Mesothelial cell of epicardium (in vitro differentiated cells): Measurements from ENCODE around the gene PSMB3. TPM values are rescaled to one million over a fixed set of nuclear protein-coding genes. Genes with fewer than 3 reads are reported as not detected.
"Not testable (repeated sequence)": the region's sequence is repeated elsewhere in the genome, so short reads cannot be mapped to it uniquely, and the experiment has no call there.

Experiments used
- DNase-seq, 2 experiments: peaks; one replicate each; pipeline ENCODE4 v3.0.0; 2021; ENCODE audit warnings: low spot score in 2 of 2; ENCODE audit not compliant: unreplicated experiment in 2 of 2
- H3K27ac Mint-ChIP-seq: 2 replicates; pipeline ENCODE4 v1.8.0; 2021; ENCODE audit warnings: mixed read lengths
- H3K27me3 Mint-ChIP-seq: 2 replicates; pipeline ENCODE4 v1.8.0; 2021; ENCODE audit warnings: low read depth, mixed read lengths
- H3K36me3 Mint-ChIP-seq: 2 replicates; pipeline ENCODE4 v1.8.0; 2021; ENCODE audit warnings: mixed read lengths
- H3K4me1 Mint-ChIP-seq: 2 replicates; pipeline ENCODE4 v1.8.0; 2021; ENCODE audit warnings: mixed read lengths
- H3K4me3 Mint-ChIP-seq: 2 replicates; pipeline ENCODE4 v1.8.0; 2021; ENCODE audit warnings: mild to moderate bottlenecking, moderate library complexity, mixed read lengths
- H3K9me3 Mint-ChIP-seq: 2 replicates; pipeline ENCODE4 v1.8.0; 2021; ENCODE audit warnings: mixed read lengths
- total RNA-seq: library from RNA; stranded (reverse); gene quantifications from 3 replicates; pipeline ENCODE4 v1.2.1, GENCODE V29; 2021
- TF ChIP-seq, protein P1 (sequence below): fragments of 200-600 bp; sonication (generic); IDR thresholded peaks from one replicate; pipeline ENCODE4 v1.5.0; 2021; ENCODE audit warnings: antibody characterized with exemption; ENCODE audit not compliant: unreplicated experiment

The PSMB3 gene
- total RNA-seq, 1 donor from 2014 or later, result 115 TPM

DNA sequence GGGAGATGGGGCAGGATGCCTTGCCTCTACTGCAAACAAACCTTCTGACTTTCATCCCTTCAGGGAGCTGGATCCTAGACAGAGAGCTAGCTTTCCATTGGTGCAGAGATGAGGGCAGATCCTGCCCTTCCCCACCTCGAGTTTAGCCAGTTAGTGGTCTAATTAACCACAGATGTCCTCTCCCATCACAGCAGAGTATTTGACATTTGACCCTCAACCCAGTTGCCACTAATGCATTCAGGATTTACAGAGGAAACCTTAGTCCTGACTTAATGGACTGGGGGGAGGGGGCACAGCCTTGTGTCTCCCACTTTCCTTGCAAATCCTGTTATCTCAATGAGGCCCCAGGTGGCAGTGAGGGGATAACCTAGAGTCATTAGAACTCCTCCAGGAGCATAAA is 36.6 kb downstream of the PSMB3 start:
- Mint-ChIP-seq H3K4me1 (peaks cover 9% of the 10 kb centered on the region), H3K9me3 (no peaks in the 10 kb centered on the region), H3K36me3 (peaks cover 19% of the 10 kb centered on the region), H3K27ac (peak overlapping the region; percentile 72), H3K4me3 (no peak overlapping the region), H3K27me3 (no peaks in the 10 kb centered on the region)
- no peak for DNase-seq
- TF ChIP-seq, protein P1, sequence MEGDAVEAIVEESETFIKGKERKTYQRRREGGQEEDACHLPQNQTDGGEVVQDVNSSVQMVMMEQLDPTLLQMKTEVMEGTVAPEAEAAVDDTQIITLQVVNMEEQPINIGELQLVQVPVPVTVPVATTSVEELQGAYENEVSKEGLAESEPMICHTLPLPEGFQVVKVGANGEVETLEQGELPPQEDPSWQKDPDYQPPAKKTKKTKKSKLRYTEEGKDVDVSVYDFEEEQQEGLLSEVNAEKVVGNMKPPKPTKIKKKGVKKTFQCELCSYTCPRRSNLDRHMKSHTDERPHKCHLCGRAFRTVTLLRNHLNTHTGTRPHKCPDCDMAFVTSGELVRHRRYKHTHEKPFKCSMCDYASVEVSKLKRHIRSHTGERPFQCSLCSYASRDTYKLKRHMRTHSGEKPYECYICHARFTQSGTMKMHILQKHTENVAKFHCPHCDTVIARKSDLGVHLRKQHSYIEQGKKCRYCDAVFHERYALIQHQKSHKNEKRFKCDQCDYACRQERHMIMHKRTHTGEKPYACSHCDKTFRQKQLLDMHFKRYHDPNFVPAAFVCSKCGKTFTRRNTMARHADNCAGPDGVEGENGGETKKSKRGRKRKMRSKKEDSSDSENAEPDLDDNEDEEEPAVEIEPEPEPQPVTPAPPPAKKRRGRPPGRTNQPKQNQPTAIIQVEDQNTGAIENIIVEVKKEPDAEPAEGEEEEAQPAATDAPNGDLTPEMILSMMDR, result no peak

DNA sequence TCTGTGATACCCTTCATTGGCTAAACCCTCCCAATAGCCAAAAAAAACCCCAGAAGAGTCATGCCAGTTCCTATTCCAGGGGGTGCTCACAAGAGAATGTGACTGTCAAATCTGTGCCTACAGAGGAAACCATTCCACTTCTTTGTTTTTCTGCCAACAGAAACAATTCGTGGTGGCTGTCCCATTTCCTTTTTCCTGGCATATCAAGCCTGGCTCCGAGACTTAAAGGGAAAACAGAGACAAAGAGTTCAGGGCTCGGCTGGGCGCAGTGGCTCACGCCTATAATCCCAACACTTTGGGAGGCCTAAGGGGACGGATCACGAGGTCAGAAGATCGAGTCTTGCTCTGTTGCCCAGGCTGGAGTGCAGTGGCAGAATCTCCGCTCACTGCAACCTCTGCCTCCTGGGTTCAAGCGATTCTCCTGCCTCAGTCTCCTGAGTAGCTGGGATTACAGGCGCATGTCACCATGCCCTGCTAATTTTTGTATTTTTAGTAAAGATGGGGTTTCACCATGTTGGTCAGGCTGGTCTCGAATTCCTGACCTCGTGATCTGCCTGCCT is 37.7 kb downstream of the PSMB3 start:
- H3K27ac Mint-ChIP-seq, result peak overlapping the region; percentile 75
- not testable (repeated sequence) for H3K9me3 Mint-ChIP-seq

DNA sequence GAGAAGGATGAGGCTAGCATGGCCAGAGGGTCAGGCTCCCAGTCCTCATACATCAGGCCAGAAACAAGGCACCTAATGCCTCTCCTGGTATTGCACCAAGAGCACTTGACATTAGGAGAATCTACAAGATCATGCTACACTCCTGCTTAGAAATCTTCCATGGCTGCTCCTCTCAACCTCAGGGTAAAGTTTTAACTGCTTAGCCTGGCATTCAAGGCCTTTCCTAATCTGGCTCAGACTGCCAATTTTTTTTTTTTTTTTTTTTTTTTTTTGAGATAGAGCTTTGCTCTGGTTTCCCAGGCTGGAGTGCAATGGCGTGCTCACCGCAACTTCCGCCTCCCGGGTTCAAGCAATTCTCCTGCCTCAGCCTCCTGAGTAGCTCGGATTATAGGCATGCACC is 38.6 kb downstream of the PSMB3 start:
- no peak for DNase-seq
- H3K4me1 Mint-ChIP-seq, result peaks cover 9% of the 10 kb centered on the region
- TF ChIP-seq, protein P1, result no peak
- H3K27ac Mint-ChIP-seq, result peak overlapping the region; percentile 23
- no peaks in the 10 kb centered on the region for H3K27me3 Mint-ChIP-seq
- no peak overlapping the region for H3K4me3 Mint-ChIP-seq
- peaks cover 15% of the 10 kb centered on the region for H3K36me3 Mint-ChIP-seq
- H3K9me3 Mint-ChIP-seq, result no peaks in the 10 kb centered on the region

More for the DNA sequence above, 37.7 kb downstream of the PSMB3 start:
- H3K36me3 Mint-ChIP-seq, result peaks cover 18% of the 10 kb centered on the region
- H3K4me3 Mint-ChIP-seq, H3K4me1 Mint-ChIP-seq, H3K27me3 Mint-ChIP-seq, DNase-seq: not testable (repeated sequence)

DNA sequence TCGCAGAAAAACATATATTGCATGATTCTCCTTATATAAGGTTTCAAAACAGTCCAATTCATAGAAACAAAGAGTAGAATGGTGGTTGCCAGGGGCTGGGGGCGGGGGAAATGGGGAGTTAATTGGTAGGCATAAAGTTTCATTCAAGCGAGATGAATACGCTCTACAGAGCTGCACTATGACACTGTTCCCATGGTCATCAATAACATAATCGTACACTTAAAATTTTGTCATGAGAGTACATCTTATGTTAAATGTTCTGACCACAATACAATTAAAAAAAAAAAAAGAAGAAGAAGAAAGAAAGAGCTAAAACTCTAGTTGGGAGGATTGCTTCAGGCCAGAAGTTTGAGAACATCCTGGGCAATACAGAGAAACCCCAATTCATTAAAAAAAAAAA is 41.7 kb downstream of the PSMB3 start:
- H3K27ac Mint-ChIP-seq, result no peak overlapping the region
- H3K27me3 Mint-ChIP-seq, result no peaks in the 10 kb centered on the region
- peaks cover 17% of the 10 kb centered on the region for H3K36me3 Mint-ChIP-seq
- DNase-seq, result no peak
- H3K4me1 Mint-ChIP-seq, result peaks cover 32% of the 10 kb centered on the region
- no peaks in the 10 kb centered on the region for H3K9me3 Mint-ChIP-seq
- TF ChIP-seq, protein P1, result no peak
- H3K4me3 Mint-ChIP-seq, result no peak overlapping the region

DNA sequence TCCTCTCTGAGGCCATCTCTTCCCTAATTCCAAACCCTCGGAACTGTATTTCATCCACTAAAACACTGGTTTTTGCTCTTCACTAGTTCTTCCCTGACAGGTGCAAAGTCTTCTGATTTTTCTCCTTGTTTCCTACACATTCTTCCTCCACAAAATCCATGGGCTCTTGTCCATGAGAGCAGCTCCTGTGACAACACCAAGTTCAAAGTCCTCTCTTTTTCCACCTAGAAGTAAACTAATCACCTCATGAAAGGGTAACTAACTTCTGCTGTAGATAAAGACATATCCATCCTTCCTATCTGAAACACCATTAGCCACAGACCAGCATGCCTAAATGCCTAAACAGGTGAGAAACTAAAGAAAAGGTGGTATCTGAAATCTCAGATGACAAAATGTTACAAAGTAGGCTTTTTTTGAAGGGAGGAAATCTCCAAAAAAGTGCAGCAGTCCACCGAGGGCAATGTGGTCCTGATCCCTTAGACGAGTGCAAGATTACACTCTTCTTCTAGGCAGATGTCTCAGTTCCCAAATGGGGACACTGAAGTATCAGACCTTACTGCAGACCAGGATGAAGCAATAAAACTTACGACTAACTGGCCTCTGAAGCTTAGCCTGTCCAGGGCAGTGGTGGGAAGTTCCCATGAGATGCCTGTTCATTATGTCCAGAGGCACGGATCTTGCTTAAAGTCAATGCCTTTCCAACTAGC is 44.1 kb downstream of the PSMB3 start:
- no peak for DNase-seq
- H3K4me3 Mint-ChIP-seq, result peak overlapping the region; percentile 43
- no peaks in the 10 kb centered on the region for H3K27me3 Mint-ChIP-seq
- peaks cover 24% of the 10 kb centered on the region for H3K36me3 Mint-ChIP-seq
- H3K27ac Mint-ChIP-seq, result no peak overlapping the region
- no peaks in the 10 kb centered on the region for H3K9me3 Mint-ChIP-seq
- peaks cover 31% of the 10 kb centered on the region for H3K4me1 Mint-ChIP-seq
- TF ChIP-seq, protein P1, result no peak

DNA sequence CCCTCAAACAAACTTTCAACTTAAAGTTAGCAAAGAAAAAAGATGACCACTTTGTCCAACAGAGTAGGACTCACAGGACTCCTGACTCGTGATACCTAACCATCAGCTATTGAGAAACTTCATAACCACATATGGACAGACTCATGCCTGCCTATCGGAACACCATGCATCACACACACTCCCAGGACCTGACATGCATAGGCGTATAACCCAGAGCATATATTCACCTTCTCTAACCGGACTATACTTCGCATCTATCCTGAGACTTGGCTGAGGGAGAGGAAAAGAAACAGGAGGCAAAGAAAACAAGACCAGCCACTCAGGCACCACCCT is 44.6 kb downstream of the PSMB3 start:
- H3K4me3 Mint-ChIP-seq, result peak overlapping the region; percentile 43
- H3K27ac Mint-ChIP-seq, result peak overlapping the region; percentile 60
- no peaks in the 10 kb centered on the region for H3K9me3 Mint-ChIP-seq
- no peak for DNase-seq
- TF ChIP-seq, protein P1, result no peak
- peaks cover 31% of the 10 kb centered on the region for H3K4me1 Mint-ChIP-seq
- H3K27me3 Mint-ChIP-seq, result no peaks in the 10 kb centered on the region
- H3K36me3 Mint-ChIP-seq, result peaks cover 27% of the 10 kb centered on the region
